Urinary bladder (tissue), 4 donors: Measurements from ENCODE around the gene DNAH14. TPM values are rescaled to one million over a fixed set of nuclear protein-coding genes. Genes with fewer than 3 reads are reported as not detected.
"Not testable (repeated sequence)": the region's sequence is repeated elsewhere in the genome, so short reads cannot be mapped to it uniquely, and the experiment has no call there.

ENCODE experiments used
- DNase-seq: peaks from one replicate; pipeline ENCODE4 v3.0.0-alpha.2; 2015; ENCODE audit errors: extremely low spot score
- H3K27ac ChIP-seq: one replicate; pipeline ENCODE4 v1.5.1; 2013; ENCODE audit warnings: low read depth, mild to moderate bottlenecking, moderate library complexity
- H3K36me3 ChIP-seq: one replicate; pipeline ENCODE4 v1.6.1; 2013; ENCODE audit warnings: mild to moderate bottlenecking, moderate library complexity; ENCODE audit not compliant: insufficient read depth
- H3K4me1 ChIP-seq: one replicate; pipeline ENCODE4 v1.6.1; 2013; ENCODE audit warnings: mild to moderate bottlenecking, moderate library complexity; ENCODE audit not compliant: insufficient read depth
- H3K4me3 ChIP-seq: one replicate; pipeline ENCODE4 v1.5.1; 2013; ENCODE audit warnings: low read depth, low read length
- WGBS: extraction: QIAGEN DNeasy Blood & Tissue Kit; methylation state at CpG from one replicate; pipeline ENCODE4 v1.1.7; 2013; 5-methylcytosine and 5-hydroxymethylcytosine counted together
- polyA plus RNA-seq: library from polyadenylated mRNA; stranded (reverse); fragments of 200-250 nt; gene quantifications from one replicate; pipeline ENCODE4 v1.2.3, GENCODE V29; 2013
- total RNA-seq: library from RNA; depleted of rRNA; stranded (reverse); fragments of >200 nt; gene quantifications from one replicate; pipeline ENCODE4 v1.2.3, GENCODE V29; 2014
- donor health status: healthy with polysubstance abuse.
- donor health status: healthy.

The DNAH14 gene
- total and polyA plus RNA-seq, 2 donors: 2.8 to 70.4 TPM

GRCh38 chr1:225159793-225160192 lies 230.3 kb downstream of the DNAH14 start:
- no peak overlapping the region for H3K27ac ChIP-seq
- H3K4me1 ChIP-seq: no peaks in the 10 kb centered on the region
- H3K36me3 ChIP-seq: no peaks in the 10 kb centered on the region
- no peak overlapping the region for H3K4me3 ChIP-seq
- WGBS: 41% methylated on average over 1 of the region's 1 CpG
- DNase-seq: no peak

- not testable (repeated sequence) for H3K36me3 ChIP-seq, H3K27ac ChIP-seq, H3K4me1 ChIP-seq, H3K4me3 ChIP-seq, DNase-seq
- 94% methylated on average over 3 of the region's 3 CpGs for WGBS
Measured at GRCh38 chr1:225177409-225177808, 247.9 kb downstream of the DNAH14 start.

GRCh38 chr1:225179686-225180085 lies 250.2 kb downstream of the DNAH14 start:
- no peak for DNase-seq
- Histone ChIP-seq H3K27ac (no peak overlapping the region), H3K36me3 (no peaks in the 10 kb centered on the region), H3K4me3 (no peak overlapping the region), H3K4me1 (no peaks in the 10 kb centered on the region)

- H3K27ac ChIP-seq: no peak overlapping the region
- DNase-seq: no peak
- H3K4me1 ChIP-seq: no peaks in the 10 kb centered on the region
- H3K36me3 ChIP-seq: no peaks in the 10 kb centered on the region
- no peak overlapping the region for H3K4me3 ChIP-seq
- 95% methylated on average over 1 of the region's 1 CpG for whole genome bisulfite sequencing
Measured at GRCh38 chr1:225182716-225183115, 253.2 kb downstream of the DNAH14 start.

GRCh38 chr1:225191199-225191753 lies 261.8 kb downstream of the DNAH14 start:
- no peak for DNase-seq

GRCh38 chr1:225201447-225201846 lies 272.0 kb downstream of the DNAH14 start:
- WGBS: 77% methylated on average over 3 of the region's 3 CpGs
- Histone ChIP-seq H3K36me3 (peaks cover 1% of the 10 kb centered on the region), H3K4me3 (no peak overlapping the region), H3K4me1 (no peaks in the 10 kb centered on the region), H3K27ac (no peak overlapping the region)
- DNase-seq: no peak

More at GRCh38 chr1:225191199-225191753, 261.8 kb downstream of the DNAH14 start:
- Histone ChIP-seq H3K4me3 (no peak overlapping the region), H3K4me1 (no peaks in the 10 kb centered on the region), H3K27ac (no peak overlapping the region), H3K36me3 (no peaks in the 10 kb centered on the region)

GRCh38 chr1:225207791-225208190 lies 278.3 kb downstream of the DNAH14 start:
- Histone ChIP-seq H3K4me3 (no peak overlapping the region), H3K4me1 (no peaks in the 10 kb centered on the region), H3K27ac (no peak overlapping the region), H3K36me3 (peaks cover 1% of the 10 kb centered on the region)
- no peak for DNase-seq
- WGBS: 98% methylated on average over 2 of the region's 2 CpGs

GRCh38 chr1:225209153-225209552 lies 279.7 kb downstream of the DNAH14 start:
- no peak for DNase-seq
- no peaks in the 10 kb centered on the region for H3K4me1 ChIP-seq

GRCh38 chr1:225210180-225210579 lies 280.7 kb downstream of the DNAH14 start:
- not testable (repeated sequence) for H3K4me3 ChIP-seq, H3K36me3 ChIP-seq, H3K4me1 ChIP-seq

More at GRCh38 chr1:225209153-225209552, 279.7 kb downstream of the DNAH14 start:
- no peak overlapping the region for H3K4me3 ChIP-seq
- peaks cover 1% of the 10 kb centered on the region for H3K36me3 ChIP-seq
- H3K27ac ChIP-seq: no peak overlapping the region

GRCh38 chr1:225211694-225212442 lies 282.4 kb downstream of the DNAH14 start:
- not testable (repeated sequence) for DNase-seq, H3K4me1 ChIP-seq, H3K36me3 ChIP-seq, H3K27ac ChIP-seq, H3K4me3 ChIP-seq
- WGBS: 96% methylated on average over 5 of the region's 5 CpGs

More at GRCh38 chr1:225210180-225210579, 280.7 kb downstream of the DNAH14 start:
- WGBS: 84% methylated on average over 3 of the region's 3 CpGs
- DNase-seq, H3K27ac ChIP-seq: not testable (repeated sequence)

GRCh38 chr1:225224287-225224686 lies 294.8 kb downstream of the DNAH14 start:
- H3K4me3 ChIP-seq: no peak overlapping the region
- no peak overlapping the region for H3K27ac ChIP-seq
- DNase-seq: no peak
- 86% methylated on average over 1 of the region's 1 CpG for WGBS
- H3K36me3 ChIP-seq: no peaks in the 10 kb centered on the region
- H3K4me1 ChIP-seq: no peaks in the 10 kb centered on the region

- Histone ChIP-seq H3K4me3 (no peak overlapping the region), H3K36me3 (no peaks in the 10 kb centered on the region), H3K4me1 (no peaks in the 10 kb centered on the region), H3K27ac (no peak overlapping the region)
- no peak for DNase-seq
- 84% methylated on average over 2 of the region's 2 CpGs for WGBS
Measured at GRCh38 chr1:225225681-225226080, 296.2 kb downstream of the DNAH14 start.

GRCh38 chr1:225228871-225229303 lies 299.4 kb downstream of the DNAH14 start:
- no peak for DNase-seq
- 60% methylated on average over 8 of the region's 8 CpGs for WGBS
- Histone ChIP-seq H3K36me3 (no peaks in the 10 kb centered on the region), H3K27ac (no peak overlapping the region), H3K4me3 (no peak overlapping the region), H3K4me1 (no peaks in the 10 kb centered on the region)

- not testable (repeated sequence) for H3K4me3 ChIP-seq, H3K27ac ChIP-seq, H3K36me3 ChIP-seq
Measured at GRCh38 chr1:225229429-225229828, 300.0 kb downstream of the DNAH14 start.

More at GRCh38 chr1:225229429-225229828, 300.0 kb downstream of the DNAH14 start:
- not testable (repeated sequence) for DNase-seq, H3K4me1 ChIP-seq
